Keratinocyte (primary cell): ENCODE results near the gene GJD4.

Source experiments
- EZH2 ChIP-seq: IDR thresholded peaks from one replicate; pipeline ENCODE4 v1.6.1; 2012; ENCODE audit warnings: inconsistent platforms, mild to moderate bottlenecking, low read length, moderate library complexity
- TF ChIP-seq, protein P1 (sequence below), 3 experiments: IDR thresholded peaks in 1 of 3; conservative IDR thresholded peaks in 1 of 3; optimal IDR thresholded peaks in 1 of 3; 2 replicates in 2 of 3; 3 replicates in 1 of 3; pipeline versions ENCODE3 to v1.5.1; 2011; ENCODE audit warnings: low read length in 3 of 3, mild to moderate bottlenecking in 3 of 3, moderate library complexity in 2 of 3, control low read depth in 1 of 3, inconsistent platforms in 1 of 3; ENCODE audit not compliant: insufficient read depth in 2 of 3; ENCODE audit errors: extremely low read depth in 1 of 3

DNA sequence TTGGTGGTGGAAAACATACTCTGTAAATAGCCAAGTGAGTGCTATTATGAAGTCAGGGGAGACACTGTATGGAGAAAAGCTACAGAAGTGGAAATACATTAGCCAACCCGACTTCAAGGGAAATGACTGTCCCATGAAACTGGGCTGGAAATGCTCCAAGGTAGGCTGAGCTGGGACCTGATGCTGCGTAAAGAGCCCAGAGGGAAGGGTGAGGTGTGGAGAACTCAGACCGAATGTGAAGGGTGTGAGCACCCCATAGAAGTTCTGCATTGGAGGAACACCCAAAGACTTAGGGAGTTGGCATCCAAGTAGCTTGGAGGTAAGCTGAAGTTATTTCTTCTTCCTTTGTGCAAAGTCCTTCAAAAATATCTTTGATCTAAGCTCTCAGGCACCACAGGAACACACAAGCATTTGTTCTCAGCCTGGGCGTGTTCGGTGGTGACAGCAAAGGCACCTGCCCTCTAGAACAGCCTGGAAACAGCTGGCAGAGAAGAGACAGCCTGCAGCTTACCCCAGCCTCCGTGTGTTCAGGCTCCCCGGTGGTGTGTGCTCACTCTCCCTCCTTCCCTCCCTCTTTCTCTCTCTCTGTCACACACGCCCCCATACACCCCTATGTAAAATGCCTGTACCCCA lies 19.1 kb upstream of the GJD4 start:
- TF ChIP-seq, protein P1, sequence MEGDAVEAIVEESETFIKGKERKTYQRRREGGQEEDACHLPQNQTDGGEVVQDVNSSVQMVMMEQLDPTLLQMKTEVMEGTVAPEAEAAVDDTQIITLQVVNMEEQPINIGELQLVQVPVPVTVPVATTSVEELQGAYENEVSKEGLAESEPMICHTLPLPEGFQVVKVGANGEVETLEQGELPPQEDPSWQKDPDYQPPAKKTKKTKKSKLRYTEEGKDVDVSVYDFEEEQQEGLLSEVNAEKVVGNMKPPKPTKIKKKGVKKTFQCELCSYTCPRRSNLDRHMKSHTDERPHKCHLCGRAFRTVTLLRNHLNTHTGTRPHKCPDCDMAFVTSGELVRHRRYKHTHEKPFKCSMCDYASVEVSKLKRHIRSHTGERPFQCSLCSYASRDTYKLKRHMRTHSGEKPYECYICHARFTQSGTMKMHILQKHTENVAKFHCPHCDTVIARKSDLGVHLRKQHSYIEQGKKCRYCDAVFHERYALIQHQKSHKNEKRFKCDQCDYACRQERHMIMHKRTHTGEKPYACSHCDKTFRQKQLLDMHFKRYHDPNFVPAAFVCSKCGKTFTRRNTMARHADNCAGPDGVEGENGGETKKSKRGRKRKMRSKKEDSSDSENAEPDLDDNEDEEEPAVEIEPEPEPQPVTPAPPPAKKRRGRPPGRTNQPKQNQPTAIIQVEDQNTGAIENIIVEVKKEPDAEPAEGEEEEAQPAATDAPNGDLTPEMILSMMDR (optimal IDR thresholded peaks at IDR 0.05 in 1 of 3, IDR thresholded peaks at IDR 0.05 in 1 of 3, conservative IDR thresholded peaks at IDR 0.05 in 1 of 3; ENCODE audit: extremely low read depth in 1 of 3, insufficient read depth in 2 of 3, low read length in 3 of 3), result no peak
- TF ChIP-seq EZH2, result no peak
